Left renal pelvis (tissue), 4 donors: Measurements from ENCODE around the gene ZNF641. TPM values are rescaled to one million over a fixed set of nuclear protein-coding genes. Genes with fewer than 3 reads are reported as not detected.
A peak's percentile ranks its signal among the peaks of the same experiment; 100 is the strongest.

Experiments
- DNase-seq, 4 donors: peaks; one replicate each; pipeline ENCODE4 v3.0.0-alpha.2; 2013; ENCODE audit warnings: low read depth in 4 of 4, low spot score in 3 of 4
- polyA plus RNA-seq, 4 donors: library from polyadenylated mRNA; unstranded; fragments of 120-200 nt; gene quantifications; one replicate each; pipeline ENCODE4 v1.2.1, GENCODE V29; 2013; ENCODE audit not compliant: insufficient read length in 4 of 4

Gene ZNF641
- polyA plus RNA-seq: 10 to 100 TPM; 21.4 to 29.8 (median 26.6) TPM

GRCh38 chr12:48350249-48351021, at the start of gene ZNF641:
TSS of gene ZNF641 (minus strand) at chr12:48350919. CDS start at chr12:48348090, 2,829 bp downstream.
- DNase-seq: peak; percentile 35 to 66 (median 63)

- DNase-seq: no peak
These were observed 39.3 kb upstream of the ZNF641 start for GRCh38 chr12:48390026-48390425.

- no peak for DNase-seq
These were observed 38.7 kb upstream of the ZNF641 start for GRCh38 chr12:48389409-48389808.

GRCh38 chr12:48388938-48389337, 38.2 kb upstream of the ZNF641 start:
- no peak for DNase-seq

- no peak for DNase-seq
These were observed 37.7 kb upstream of the ZNF641 start for GRCh38 chr12:48388460-48388859.

GRCh38 chr12:48380596-48380995, 29.9 kb upstream of the ZNF641 start:
- DNase-seq: no peak

GRCh38 chr12:48379794-48380193, 29.1 kb upstream of the ZNF641 start:
- no peak for DNase-seq

GRCh38 chr12:48377646-48378045, 26.9 kb upstream of the ZNF641 start:
- DNase-seq: no peak

GRCh38 chr12:48374164-48374563, 23.4 kb upstream of the ZNF641 start:
- DNase-seq: no peak

GRCh38 chr12:48366131-48366530, 15.4 kb upstream of the ZNF641 start:
- no peak for DNase-seq

- DNase-seq: no peak
These were observed 11.1 kb upstream of the ZNF641 start for GRCh38 chr12:48361664-48362339.

- DNase-seq: no peak
These were observed 8.3 kb upstream of the ZNF641 start for GRCh38 chr12:48358937-48359513.

- DNase-seq: no peak
These were observed 5.5 kb upstream of the ZNF641 start for GRCh38 chr12:48356041-48356768.

GRCh38 chr12:48352157-48352760, 1.5 kb upstream of the ZNF641 start:
- DNase-seq: no peak

- peak; percentile 51 to 62 (median 52) for DNase-seq
These were observed 446 bp upstream of the ZNF641 start for GRCh38 chr12:48351022-48351708.

GRCh38 chr12:48349471-48349870, 1.2 kb downstream of the ZNF641 start:
- DNase-seq: no peak

GRCh38 chr12:48342980-48343379, 7.7 kb downstream of the ZNF641 start:
- DNase-seq: no peak

- DNase-seq: no peak
These were observed 9.8 kb downstream of the ZNF641 start for GRCh38 chr12:48340943-48341342.

GRCh38 chr12:48339442-48340117, 11.1 kb downstream of the ZNF641 start:
- DNase-seq: no peak
